HG03520 (cell line): ENCODE results near the gene EFCAB6.
A peak's percentile ranks its signal among the peaks of the same experiment; 100 is the strongest.

Source experiments
- ATAC-seq: cut with Tn5 transposase; IDR thresholded peaks from one replicate; pipeline ENCODE4 v1.9.1; 2021; ENCODE audit warnings: mild to moderate bottlenecking, moderate library complexity; ENCODE audit not compliant: unreplicated experiment

EFCAB6 gene

GRCh38 chr22:43819421-43819921 lies 7.4 kb upstream of the EFCAB6 start:
- no peak for ATAC-seq

GRCh38 chr22:43818981-43819380 lies 6.9 kb upstream of the EFCAB6 start:
- no peak for ATAC-seq

GRCh38 chr22:43817402-43817801 lies 5.3 kb upstream of the EFCAB6 start:
- no peak for ATAC-seq

- ATAC-seq, result no peak
Observed at GRCh38 chr22:43814264-43814663, 2.2 kb upstream of the EFCAB6 start.

GRCh38 chr22:43812890-43813289 lies 785 bp upstream of the EFCAB6 start:
- no peak for ATAC-seq

GRCh38 chr22:43811777-43812148 lies 342 bp downstream of the EFCAB6 start:
- peak; percentile 11 for ATAC-seq

GRCh38 chr22:43802897-43803495 lies 9.1 kb downstream of the EFCAB6 start:
- no peak for ATAC-seq

- no peak for ATAC-seq
Observed at GRCh38 chr22:43800970-43801369, 11.1 kb downstream of the EFCAB6 start.

- ATAC-seq, result peak; percentile 61
Observed at GRCh38 chr22:43798492-43798891, 13.6 kb downstream of the EFCAB6 start.

- no peak for ATAC-seq
Observed at GRCh38 chr22:43796567-43796966, 15.5 kb downstream of the EFCAB6 start.

- no peak for ATAC-seq
Observed at GRCh38 chr22:43795320-43795719, 16.8 kb downstream of the EFCAB6 start.

GRCh38 chr22:43792905-43793304 lies 19.2 kb downstream of the EFCAB6 start:
- ATAC-seq, result no peak

- no peak for ATAC-seq
Observed at GRCh38 chr22:43789452-43789851, 22.7 kb downstream of the EFCAB6 start.

GRCh38 chr22:43783777-43784176 lies 28.3 kb downstream of the EFCAB6 start:
- no peak for ATAC-seq

GRCh38 chr22:43782448-43782847 lies 29.7 kb downstream of the EFCAB6 start:
- ATAC-seq, result no peak

GRCh38 chr22:43777286-43777685 lies 34.8 kb downstream of the EFCAB6 start:
- ATAC-seq, result no peak

GRCh38 chr22:43776081-43776670 lies 35.9 kb downstream of the EFCAB6 start:
- no peak for ATAC-seq

- no peak for ATAC-seq
Observed at GRCh38 chr22:43774318-43774915, 37.7 kb downstream of the EFCAB6 start.

GRCh38 chr22:43772831-43773230 lies 39.3 kb downstream of the EFCAB6 start:
- no peak for ATAC-seq

- ATAC-seq, result no peak
Observed at GRCh38 chr22:43755452-43755851, 56.7 kb downstream of the EFCAB6 start.

GRCh38 chr22:43755011-43755410 lies 57.1 kb downstream of the EFCAB6 start:
- no peak for ATAC-seq

GRCh38 chr22:43754176-43754575 lies 57.9 kb downstream of the EFCAB6 start:
- ATAC-seq, result no peak
